Measurements from ENCODE around the gene TBC1D14.

TBC1D14 gene, protein sequence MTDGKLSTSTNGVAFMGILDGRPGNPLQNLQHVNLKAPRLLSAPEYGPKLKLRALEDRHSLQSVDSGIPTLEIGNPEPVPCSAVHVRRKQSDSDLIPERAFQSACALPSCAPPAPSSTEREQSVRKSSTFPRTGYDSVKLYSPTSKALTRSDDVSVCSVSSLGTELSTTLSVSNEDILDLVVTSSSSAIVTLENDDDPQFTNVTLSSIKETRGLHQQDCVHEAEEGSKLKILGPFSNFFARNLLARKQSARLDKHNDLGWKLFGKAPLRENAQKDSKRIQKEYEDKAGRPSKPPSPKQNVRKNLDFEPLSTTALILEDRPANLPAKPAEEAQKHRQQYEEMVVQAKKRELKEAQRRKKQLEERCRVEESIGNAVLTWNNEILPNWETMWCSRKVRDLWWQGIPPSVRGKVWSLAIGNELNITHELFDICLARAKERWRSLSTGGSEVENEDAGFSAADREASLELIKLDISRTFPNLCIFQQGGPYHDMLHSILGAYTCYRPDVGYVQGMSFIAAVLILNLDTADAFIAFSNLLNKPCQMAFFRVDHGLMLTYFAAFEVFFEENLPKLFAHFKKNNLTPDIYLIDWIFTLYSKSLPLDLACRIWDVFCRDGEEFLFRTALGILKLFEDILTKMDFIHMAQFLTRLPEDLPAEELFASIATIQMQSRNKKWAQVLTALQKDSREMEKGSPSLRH

DNA sequence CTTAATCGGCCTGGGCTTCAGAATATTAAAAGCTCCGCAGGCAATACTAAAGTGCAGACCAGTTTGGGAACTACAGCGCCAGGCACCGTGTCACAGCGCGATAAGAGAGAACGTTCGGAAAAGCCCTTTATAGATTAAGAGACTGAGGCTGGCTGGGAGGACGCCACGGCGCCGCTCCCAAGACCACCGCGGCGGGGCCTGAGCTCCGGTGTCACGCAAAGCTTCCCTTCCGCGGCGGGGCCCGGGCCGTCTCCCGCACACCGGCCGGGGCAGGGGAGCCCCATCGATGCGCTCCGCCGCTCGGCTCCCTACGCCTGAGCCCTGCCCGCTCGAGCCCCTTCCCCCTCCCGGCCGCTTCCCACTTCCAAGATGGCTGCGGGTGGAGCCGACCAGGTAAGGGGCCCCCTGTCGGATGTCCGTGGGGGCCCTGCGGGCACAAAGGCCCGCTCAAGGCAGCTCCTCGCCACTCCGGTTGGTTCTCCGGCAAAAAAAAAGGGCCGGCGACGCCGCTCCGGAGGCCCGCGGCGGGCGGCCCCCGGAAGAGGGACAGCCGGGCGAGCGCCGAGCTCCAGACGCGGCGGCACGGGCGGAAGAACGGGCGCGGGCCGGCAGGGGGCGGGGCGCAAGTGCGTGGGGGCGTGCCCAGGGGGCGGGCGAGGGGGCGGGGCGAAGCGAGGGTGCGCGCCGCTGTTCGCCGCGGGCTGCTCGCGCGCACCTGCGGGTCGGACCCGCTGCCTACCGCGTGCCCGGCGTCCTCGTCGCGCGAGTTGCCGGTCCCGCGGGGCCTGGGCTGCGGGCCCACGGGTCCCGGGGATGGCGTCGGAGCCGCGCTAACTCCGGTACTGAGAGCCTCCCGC lies at the start of gene TBC1D14:
TSS of gene TBC1D14 (plus strand) at position 714 of the 857 bp plus-strand sequence. CDS start 13,564 bp downstream, outside the sequence.
- peak; percentile 87 for DNase-seq (ENCODE audit: low spot score)

DNA sequence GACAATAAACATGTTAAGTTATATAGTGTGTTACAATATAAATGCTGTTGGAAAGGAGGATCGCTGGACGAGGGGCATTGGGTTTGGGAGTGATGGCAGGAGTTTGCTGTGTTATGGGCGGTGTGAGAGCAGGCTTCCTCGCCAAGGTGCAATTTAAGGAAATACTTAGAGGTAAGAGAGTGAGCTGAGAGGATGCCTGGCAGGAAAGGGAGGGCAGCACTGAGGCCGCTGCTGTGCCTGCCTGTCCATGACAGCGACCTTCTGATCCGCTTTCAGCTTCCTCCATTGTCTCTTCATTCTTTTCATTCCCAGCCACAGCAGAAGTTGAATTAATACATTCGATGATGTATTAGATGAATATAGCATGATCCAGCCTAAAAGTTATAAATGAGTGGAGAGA lies 41.2 kb upstream of the TBC1D14 start:
- DNase-seq (ENCODE audit: low spot score) = no peak

DNA sequence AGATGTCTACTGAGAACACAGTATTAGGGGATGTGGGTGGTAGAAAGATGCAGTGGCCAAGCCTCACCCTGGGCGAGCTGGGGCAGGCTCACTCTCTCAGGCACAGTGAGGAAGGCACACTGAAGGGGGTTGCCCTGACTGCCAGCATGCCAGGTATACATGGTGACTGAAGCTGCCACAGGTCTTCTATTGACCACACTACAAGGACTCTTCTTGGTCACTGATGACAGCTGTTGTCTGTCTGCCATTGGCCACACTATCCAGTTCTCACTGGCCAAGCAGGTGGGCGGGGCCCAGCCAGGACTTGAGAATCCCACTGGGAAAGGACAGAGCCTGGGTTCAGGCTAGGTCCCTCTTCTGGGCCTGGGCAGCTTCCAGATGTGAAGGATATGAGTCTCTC lies 39.7 kb upstream of the TBC1D14 start:
- DNase-seq (ENCODE audit: low spot score) = no peak

DNA sequence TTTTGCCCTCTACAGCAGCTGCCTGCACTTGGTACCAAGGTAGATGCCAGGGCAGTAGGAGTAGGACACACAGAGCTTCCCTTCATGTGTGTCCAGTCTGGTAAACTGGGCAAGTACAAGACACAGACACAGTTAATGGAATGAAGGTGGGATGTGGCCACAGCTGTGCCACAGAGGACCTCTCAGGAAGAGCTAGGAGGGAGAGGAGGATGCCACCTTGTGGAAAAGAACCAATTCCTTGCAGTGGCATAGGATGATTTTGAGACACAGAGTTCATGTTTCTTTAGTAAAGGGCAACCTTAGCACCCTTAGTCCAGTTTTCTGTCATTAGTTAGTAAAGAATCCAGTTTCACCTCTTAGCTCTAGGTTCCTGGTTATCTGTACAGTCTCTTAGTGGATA lies 36.3 kb upstream of the TBC1D14 start:
- no peak for DNase-seq (ENCODE audit: low spot score)

DNA sequence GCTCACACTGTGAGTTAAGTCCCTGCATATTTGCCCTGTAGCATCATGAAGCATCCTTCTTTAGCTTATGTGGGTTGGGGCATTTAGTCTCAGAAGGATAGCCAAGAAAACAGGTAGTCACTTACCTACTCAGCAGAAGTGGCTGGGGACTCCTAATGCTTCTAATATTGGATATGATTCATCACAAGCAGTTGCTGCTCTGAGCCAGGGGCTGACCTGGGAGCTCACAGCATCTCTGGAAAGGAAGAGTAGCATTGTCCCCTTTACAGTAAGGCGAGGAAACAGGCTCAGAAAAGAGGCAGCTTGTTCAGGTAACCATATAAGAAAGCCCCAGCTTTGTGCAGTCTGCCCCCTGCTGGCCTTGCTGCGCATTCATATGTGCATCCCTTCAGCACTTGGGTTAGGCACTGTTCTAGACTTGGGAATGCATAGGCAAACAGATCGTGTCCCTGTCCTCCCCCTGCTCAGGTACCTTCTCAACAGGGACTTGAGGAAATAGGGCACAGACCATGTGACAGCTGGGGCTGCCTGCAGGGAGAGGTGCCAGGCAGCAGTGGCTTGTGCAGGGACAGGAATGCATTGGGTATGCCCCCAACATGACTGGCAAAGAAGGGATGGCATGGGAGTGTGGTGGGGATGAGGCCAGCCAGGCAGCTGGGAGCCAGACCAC lies 35.7 kb upstream of the TBC1D14 start:
- peak; percentile 80 for DNase-seq (ENCODE audit: low spot score)

DNA sequence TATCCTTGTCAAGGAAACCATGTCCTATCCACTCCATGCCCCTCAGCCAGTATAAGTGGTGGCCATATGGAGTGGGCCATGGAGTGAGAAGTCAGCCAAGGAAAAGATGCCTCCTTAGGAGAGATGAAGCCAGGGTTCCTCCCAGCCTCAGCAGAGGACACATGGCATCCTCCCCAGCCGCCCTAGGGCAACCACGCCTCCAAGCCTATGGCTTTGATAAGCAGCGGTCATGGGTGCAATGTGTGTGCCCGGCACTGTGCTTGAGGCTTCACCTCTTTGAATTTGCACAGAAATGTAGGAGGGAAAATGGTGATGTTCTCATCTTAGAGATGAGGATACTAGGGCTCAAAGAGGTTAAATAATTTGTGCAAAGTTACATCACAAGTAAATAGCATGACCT lies 34.6 kb upstream of the TBC1D14 start:
- DNase-seq (ENCODE audit: low spot score) = no peak

DNA sequence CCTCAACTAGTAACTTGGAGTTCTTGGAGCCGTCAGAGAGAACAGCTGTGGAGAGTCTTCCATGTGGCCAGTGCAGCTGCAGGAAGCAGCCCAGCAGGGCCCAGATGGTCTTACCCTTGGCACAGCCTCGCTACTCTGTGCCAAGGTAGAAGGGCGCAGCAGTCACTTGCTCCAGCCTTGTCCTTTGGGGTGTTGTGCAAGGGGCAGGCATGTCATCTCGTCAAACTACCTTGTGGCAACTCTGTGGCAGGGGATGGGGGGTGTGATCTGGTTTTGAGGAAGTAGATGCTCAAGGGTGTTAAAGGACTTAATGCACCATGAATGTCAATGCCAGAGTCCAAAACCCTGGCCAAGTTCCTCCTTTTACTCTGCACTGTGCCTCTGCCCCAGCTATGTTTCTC lies 34.2 kb upstream of the TBC1D14 start:
- no peak for DNase-seq (ENCODE audit: low spot score)

DNA sequence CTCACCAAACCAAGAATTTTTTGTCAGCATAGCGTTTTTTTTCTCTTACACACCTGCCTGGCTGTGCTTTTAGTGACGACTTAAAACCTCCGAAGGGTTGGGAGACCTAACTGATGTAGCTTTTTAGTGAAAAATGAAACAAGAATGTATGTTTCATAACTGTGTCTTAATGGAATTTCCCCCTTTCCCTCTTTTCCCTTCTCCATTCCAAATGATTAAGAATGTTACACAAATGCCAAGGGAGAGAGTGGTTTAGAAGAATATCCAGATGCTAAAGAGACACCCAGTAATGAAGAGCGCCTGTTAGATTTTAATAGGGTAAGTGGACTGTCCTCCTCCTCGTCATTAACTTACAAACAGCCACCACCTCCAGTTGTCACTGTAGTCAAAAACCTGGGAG lies 33.2 kb upstream of the TBC1D14 start:
- DNase-seq (ENCODE audit: low spot score) = no peak

DNA sequence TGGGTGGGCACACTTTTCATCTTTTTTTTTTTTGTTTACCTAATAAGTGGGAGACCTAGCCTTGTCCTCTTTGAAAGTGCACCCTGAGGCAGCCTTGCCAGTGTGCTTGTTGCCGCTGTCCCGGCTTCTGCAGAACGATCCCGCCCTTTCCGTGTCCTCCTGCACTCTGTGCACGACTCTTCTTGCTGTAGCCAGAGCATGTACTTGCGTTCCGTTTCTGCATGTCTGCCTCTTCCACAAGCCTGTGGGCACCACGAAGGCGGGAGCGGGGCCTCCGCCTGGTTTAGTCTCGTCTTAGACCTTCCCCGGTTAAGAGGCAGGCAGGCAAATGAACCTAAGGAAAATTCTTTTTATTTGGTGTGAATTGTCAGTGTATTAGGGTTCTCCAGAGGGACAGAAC lies 32.6 kb upstream of the TBC1D14 start:
- DNase-seq (ENCODE audit: low spot score) = no peak

DNA sequence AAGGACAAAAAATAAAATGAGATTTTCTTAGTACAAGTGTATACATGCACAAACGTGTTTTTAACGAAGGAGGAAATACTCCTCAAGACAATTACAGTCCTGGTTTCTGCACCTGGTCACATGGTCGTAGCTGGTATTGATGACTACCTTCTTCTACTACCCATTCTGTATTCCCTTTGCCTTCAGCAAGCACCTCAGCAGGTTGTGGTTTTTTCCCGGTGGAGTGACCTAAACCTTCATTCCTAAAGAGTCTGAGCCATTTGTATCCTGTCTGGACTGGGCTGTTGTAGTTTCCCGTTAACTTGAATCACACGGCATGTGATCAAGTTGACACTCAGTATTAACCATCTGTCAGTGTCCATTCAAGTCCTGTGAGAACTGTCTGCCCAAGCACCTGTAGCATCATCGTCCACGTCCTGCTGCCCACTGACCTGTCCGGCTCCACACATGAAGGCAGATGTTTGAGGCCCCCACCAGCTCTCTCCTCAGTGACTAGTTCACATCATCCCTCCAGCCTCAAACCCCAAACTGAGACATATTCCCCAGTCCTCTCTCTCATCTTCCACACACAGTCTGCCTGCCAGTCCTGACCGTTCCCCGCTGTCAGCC lies 31.1 kb upstream of the TBC1D14 start:
- DNase-seq (ENCODE audit: low spot score) = no peak

DNA sequence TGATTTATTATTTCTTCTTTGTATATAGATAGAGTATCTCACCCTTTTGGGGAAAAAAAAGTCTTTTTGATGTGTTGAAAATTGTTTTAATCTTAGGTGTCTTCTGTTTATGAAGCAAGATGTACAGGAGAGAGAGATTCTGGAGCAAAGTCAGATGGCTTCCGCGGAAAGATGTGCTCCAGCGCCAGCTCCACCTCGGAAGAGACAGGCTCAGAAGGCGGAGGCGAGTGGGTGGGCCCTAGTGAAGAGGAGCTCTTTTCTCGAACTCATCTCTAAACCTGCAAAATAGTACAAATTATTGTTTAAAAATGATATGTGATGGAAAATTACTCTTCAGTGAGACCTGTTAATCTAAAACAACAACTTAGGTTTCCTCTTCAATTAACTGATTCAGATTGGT lies 28.9 kb upstream of the TBC1D14 start:
- DNase-seq (ENCODE audit: low spot score) = no peak

DNA sequence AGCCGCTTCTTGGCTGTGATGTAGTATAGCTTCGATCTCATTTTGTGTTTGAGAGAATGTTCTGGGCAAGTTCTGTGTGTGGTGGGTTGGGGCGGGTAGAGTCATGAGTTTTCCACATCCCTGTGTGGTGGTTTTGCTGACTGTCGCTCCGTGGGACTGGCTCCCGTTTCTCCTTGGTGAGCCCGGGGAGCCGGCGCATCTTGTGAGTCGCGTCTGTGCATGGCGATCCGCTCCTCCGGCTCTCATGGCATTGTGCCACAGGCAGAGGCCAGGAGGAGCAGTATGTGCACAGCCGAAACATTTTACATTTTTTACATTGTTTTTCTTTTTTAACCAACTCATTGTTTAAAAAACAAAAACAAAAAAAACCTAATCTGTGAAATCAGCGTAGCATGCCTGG lies 27.7 kb upstream of the TBC1D14 start:
- DNase-seq (ENCODE audit: low spot score) = no peak

DNA sequence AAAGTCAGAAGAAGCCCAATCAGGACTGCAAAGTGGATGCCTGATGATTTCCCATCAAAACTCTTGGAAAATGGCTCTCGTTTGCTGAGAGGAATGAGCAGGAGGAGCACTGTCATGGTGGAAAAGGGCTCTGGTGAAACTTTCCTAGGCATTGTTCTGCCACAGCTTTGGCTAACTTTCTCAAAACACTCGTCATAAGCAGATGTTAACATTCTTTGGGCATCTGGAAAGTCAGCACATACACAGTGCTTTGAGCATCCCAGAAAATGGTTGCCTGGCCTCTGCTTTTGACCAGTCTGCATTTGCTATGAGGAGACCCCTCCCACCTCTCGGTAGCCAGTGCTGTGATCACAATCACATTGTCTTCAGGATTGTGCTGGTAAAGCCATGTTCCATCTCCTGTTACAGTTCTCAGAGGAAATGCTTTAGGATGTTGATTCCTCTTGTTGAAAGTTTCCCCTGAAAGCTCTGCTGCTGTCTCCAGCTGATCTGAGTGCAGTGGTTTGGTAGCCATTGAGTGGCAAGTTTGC lies 25.2 kb upstream of the TBC1D14 start:
- no peak for DNase-seq (ENCODE audit: low spot score)

DNA sequence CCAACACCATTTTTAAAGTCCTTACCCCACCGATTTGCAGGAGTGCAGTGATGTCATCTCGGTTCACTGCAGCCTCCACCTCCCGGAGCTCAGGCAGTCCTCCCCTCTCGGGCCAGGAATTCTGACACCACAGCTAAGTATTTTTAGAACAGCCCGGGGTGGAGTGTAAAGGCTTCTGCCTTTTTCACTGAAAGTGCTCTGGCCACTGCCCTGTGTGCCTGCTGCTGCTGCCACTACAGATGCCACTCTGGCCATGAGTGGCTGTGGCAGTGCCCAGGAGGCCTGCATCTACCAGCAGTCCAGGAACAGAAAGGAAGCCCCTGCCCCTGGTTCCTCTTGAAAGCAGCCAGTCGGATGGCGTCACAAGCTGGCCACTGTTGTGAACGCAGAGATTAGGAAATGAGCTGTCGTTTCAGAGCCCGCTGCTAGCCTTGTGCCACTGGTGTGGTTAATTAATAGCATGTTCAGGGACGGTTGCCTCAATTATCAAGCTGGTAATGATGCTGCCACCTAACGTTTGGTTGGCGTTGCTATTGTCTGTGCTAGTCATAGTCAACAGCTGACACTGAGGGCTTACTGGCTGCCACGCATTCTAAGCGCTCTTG lies 23.6 kb upstream of the TBC1D14 start:
- peak; percentile 15 for DNase-seq (ENCODE audit: low spot score)

DNA sequence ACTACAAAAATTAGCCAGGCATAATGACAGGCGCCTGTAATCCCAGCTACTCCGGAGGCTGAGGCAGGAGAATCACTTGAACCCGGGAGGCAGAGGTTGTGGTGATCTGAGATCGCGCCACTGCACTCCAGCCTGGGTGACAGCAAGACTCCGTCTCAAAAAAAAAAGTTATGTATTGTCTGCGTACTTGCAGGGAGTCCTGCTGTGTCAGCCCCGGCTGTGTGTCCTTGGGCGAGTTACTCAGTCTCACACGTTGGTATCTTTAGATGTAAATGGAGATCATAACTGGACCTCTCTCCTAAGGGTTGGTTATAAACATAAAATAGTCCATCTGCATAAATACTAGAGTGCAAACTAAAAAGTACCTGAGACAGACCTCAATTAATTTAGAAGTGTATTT lies 22.7 kb upstream of the TBC1D14 start:
- no peak for DNase-seq (ENCODE audit: low spot score)

DNA sequence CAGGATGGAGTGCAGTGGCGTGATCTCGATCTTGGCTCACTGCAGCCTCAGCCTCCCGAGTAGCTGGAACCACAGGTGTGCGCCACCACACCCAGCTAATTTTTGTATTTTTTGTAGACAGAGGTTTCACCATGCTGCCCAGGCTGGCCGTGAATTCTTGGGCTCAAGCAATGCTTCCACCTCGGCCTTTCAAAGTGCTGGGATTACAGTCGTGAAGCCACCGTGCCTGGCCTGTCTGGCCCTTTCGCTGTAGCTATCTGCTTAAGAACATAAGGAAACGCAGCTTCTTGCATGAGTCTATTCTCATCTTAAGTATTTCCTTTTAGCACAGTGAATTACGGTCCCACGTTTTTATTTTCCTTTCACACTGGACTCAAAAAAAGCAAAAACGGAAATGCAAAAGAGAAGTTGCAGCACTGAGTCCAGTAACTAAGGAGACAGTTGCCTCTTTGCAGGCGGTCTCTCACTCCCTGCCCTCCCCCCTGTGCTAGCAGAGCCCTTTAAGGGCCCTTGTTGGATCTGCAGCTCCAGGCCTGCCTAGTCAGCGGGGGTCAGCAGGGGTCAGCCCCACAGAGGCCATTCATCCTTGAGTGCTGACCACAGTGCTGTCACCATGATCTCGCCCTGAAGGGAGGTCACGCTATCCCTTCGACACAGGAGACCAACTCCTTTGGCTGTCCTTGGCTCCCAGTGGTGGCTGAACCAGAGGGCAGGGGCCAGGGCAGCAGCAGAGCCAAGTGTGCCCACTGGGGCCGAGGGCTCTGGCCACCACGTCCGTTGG lies 21.8 kb upstream of the TBC1D14 start:
- DNase-seq (ENCODE audit: low spot score) = no peak

DNA sequence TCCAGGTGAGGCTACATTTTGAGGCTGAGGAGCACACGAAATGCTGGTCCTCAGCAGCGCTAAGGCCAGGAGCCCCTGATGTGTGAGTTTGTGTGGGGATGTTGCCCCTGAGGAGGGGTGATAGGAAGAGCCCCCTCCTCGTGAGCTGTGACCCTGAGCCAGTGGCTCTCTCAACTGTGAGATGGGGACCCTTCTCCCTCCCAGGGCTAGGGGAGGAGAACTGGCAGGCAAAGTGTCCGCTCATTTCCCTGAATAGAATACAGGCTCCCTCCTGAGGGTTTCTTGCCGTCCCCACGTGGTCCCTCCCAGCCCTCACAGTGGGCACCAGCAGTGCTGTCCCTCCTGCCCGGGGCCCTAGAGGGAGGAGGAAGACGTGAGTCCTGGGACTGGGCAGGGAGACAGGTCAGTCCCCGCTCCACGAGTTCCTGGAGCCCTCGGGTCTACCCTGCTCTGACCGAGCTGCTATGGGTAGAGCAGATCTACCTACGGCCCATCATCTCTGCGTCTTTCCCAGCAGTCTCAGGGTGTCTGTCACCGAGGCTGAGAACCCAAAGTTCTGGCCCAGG lies 21.0 kb upstream of the TBC1D14 start:
- DNase-seq (ENCODE audit: low spot score) = no peak

DNA sequence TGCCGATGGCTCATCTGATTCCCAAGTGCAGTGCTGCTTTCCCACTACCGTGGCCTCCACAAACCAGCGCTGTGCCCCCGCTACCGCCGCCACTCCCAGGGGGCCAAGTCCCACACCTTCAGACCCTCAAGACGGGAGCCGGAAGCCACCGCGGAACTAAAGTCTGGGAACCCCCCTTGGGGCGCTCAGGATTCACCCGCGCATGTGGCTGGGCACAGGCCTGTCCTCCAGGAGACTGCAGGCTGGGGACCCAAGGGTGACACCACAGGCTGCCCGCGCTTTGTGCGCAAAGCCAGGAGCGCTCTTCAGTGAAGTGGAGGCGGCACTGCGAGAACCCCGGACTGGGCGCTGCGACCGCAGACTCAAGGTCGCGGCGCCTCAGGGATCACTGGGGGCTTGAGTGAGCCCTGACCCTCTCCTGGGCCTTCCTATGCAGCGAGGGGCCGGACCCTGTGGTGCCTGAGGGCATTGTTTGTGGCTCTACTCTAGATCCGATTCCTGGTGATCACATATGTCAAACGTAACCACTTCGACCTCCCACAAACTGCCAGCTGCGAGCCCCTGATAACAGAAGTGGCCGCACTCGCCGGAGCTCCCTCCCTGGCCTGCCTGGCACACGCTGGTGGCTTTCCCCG lies 20.4 kb upstream of the TBC1D14 start:
- DNase-seq (ENCODE audit: low spot score) = no peak

DNA sequence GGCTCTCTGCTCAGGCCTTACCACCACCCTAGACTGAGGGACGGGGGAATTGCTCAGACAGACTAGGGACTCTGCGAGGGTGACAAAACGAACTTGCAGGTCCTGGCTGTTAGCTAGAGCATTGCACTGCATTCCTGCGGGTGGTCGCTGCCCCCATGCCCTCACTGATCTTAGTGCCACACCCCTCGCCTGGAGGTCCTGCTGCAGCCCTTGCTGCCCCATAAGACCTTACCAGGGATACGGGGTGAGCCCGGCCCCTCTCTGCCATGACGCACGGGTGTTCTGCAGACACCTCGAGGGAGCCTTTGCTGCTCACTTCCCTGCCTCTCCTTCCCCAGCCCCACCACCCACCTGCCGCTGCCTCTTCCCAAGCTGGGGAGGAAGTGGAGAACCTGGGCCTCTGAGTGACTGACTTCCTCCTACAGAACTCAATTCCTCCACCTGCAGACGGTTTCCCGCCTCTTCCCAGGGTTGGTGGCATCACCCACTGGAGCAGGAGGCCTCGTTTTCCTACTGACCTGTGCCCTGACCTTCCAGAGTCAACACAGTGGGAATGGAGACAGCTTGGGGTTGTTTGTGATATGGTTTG lies 19.8 kb upstream of the TBC1D14 start:
- no peak for DNase-seq (ENCODE audit: low spot score)
